Stimulated activated naive CD8-positive, alpha-beta T cell treated with anti-CD3 and anti-CD28 coated beads, Interleukin-15, amount 100 ng/mL, for 72 hours (primary cell): ENCODE data around the gene PHC2.
"Not testable (repeated sequence)": the region's sequence is repeated elsewhere in the genome, so short reads cannot be mapped to it uniquely, and the experiment has no call there.

Experiments used
- ATAC-seq: fragments of 150-1000 bp; cut with Tn5 transposase; 2 replicates; pipeline ENCODE4 v1.10.0; 2021; ENCODE audit warnings: mild to moderate bottlenecking, moderate library complexity
- DNase-seq, 2 donors: peaks; one replicate each; pipeline ENCODE4 v3.0.0; 2021 to 2022
- H3K27ac Mint-ChIP-seq, 2 donors: one replicate each; pipeline ENCODE4 v1.8.0; 2022; ENCODE audit warnings: mild to moderate bottlenecking in 2 of 2, mixed read lengths in 2 of 2, moderate library complexity in 2 of 2
- H3K27me3 Mint-ChIP-seq: one replicate; pipeline ENCODE4 v1.8.0; 2022; ENCODE audit warnings: mixed read lengths
- H3K4me1 Mint-ChIP-seq: one replicate; pipeline ENCODE4 v1.8.0; 2022; ENCODE audit warnings: mild to moderate bottlenecking, mixed read lengths
- H3K4me3 Mint-ChIP-seq, 2 donors: one replicate each; pipeline ENCODE4 v1.8.0; 2022; ENCODE audit warnings: mild to moderate bottlenecking in 2 of 2, mixed read lengths in 2 of 2, moderate library complexity in 1 of 2
- H3K9me3 Mint-ChIP-seq, 2 donors: one replicate each; pipeline ENCODE4 v1.8.0; 2022; ENCODE audit warnings: mixed read lengths in 2 of 2

The PHC2 gene

GRCh38 chr1:33292726-33293340 lies 138.1 kb downstream of the PHC2 start:
- Mint-ChIP-seq H3K27ac (peak overlapping the region in 1 of 2 donors; percentile 68), H3K4me3 (no peak overlapping the region)
- DNase-seq = no peak

GRCh38 chr1:33290615-33291014 lies 140.3 kb downstream of the PHC2 start:
- not testable (repeated sequence) for ATAC-seq, H3K27me3 Mint-ChIP-seq, H3K27ac Mint-ChIP-seq

More at GRCh38 chr1:33292726-33293340, 138.1 kb downstream of the PHC2 start:
- no peak for ATAC-seq
- no peaks in the 10 kb centered on the region for H3K9me3 Mint-ChIP-seq
- H3K27me3 Mint-ChIP-seq = no peaks in the 10 kb centered on the region
- H3K4me1 Mint-ChIP-seq = peaks cover 13% of the 10 kb centered on the region

GRCh38 chr1:33289858-33290154 lies 141.1 kb downstream of the PHC2 start:
- ATAC-seq (no peak), DNase-seq (no peak)
- Mint-ChIP-seq H3K4me1 (peaks cover 8% of the 10 kb centered on the region), H3K27ac (no peak overlapping the region), H3K9me3 (no peaks in the 10 kb centered on the region), H3K4me3 (no peak overlapping the region), H3K27me3 (no peaks in the 10 kb centered on the region)

More at GRCh38 chr1:33290615-33291014, 140.3 kb downstream of the PHC2 start:
- not testable (repeated sequence) for DNase-seq, H3K4me3 Mint-ChIP-seq, H3K9me3 Mint-ChIP-seq
- peaks cover 13% of the 10 kb centered on the region for H3K4me1 Mint-ChIP-seq

- ATAC-seq = no peak
Measured at GRCh38 chr1:33288976-33289857, 141.7 kb downstream of the PHC2 start.

GRCh38 chr1:33287317-33287716 lies 143.6 kb downstream of the PHC2 start:
- Mint-ChIP-seq H3K27ac (no peak overlapping the region), H3K4me1 (peaks cover under 1% of the 10 kb centered on the region), H3K27me3 (no peaks in the 10 kb centered on the region), H3K9me3 (no peaks in the 10 kb centered on the region), H3K4me3 (no peak overlapping the region)
- no peak for ATAC-seq
- DNase-seq = no peak

More at GRCh38 chr1:33288976-33289857, 141.7 kb downstream of the PHC2 start:
- Mint-ChIP-seq H3K9me3 (no peaks in the 10 kb centered on the region), H3K4me1 (peaks cover 8% of the 10 kb centered on the region), H3K27ac (no peak overlapping the region), H3K27me3 (no peaks in the 10 kb centered on the region), H3K4me3 (no peak overlapping the region)
- no peak for DNase-seq

GRCh38 chr1:33286451-33287185 lies 144.3 kb downstream of the PHC2 start:
- DNase-seq = no peak
- no peaks in the 10 kb centered on the region for H3K27me3 Mint-ChIP-seq
- no peak for ATAC-seq
- H3K4me3 Mint-ChIP-seq = no peak overlapping the region
- H3K4me1 Mint-ChIP-seq = no peaks in the 10 kb centered on the region
- no peaks in the 10 kb centered on the region for H3K9me3 Mint-ChIP-seq
- no peak overlapping the region for H3K27ac Mint-ChIP-seq

- H3K4me1 Mint-ChIP-seq = no peaks in the 10 kb centered on the region
Measured at GRCh38 chr1:33284049-33284448, 146.8 kb downstream of the PHC2 start.

GRCh38 chr1:33282791-33283190 lies 148.1 kb downstream of the PHC2 start:
- Mint-ChIP-seq H3K9me3 (no peaks in the 10 kb centered on the region), H3K27ac (no peak overlapping the region), H3K4me1 (no peaks in the 10 kb centered on the region), H3K27me3 (no peaks in the 10 kb centered on the region), H3K4me3 (no peak overlapping the region)
- DNase-seq = no peak
- no peak for ATAC-seq

More at GRCh38 chr1:33284049-33284448, 146.8 kb downstream of the PHC2 start:
- DNase-seq = no peak
- Mint-ChIP-seq H3K27me3 (no peaks in the 10 kb centered on the region), H3K4me3 (no peak overlapping the region), H3K9me3 (no peaks in the 10 kb centered on the region), H3K27ac (no peak overlapping the region)
- ATAC-seq = no peak

GRCh38 chr1:33281554-33282303 lies 149.2 kb downstream of the PHC2 start:
- Mint-ChIP-seq H3K4me3 (no peak overlapping the region), H3K27ac (no peak overlapping the region), H3K27me3 (no peaks in the 10 kb centered on the region), H3K9me3 (no peaks in the 10 kb centered on the region), H3K4me1 (no peaks in the 10 kb centered on the region)
- DNase-seq (no peak), ATAC-seq (no peak)

- Mint-ChIP-seq H3K4me1 (no peaks in the 10 kb centered on the region), H3K4me3 (no peak overlapping the region), H3K27me3 (no peaks in the 10 kb centered on the region), H3K9me3 (no peaks in the 10 kb centered on the region), H3K27ac (no peak overlapping the region)
- DNase-seq (no peak), ATAC-seq (peak; percentile 5)
Measured at GRCh38 chr1:33280091-33280661, 150.7 kb downstream of the PHC2 start.

GRCh38 chr1:33277488-33278084 lies 153.3 kb downstream of the PHC2 start:
- Mint-ChIP-seq H3K9me3 (no peaks in the 10 kb centered on the region), H3K27me3 (no peaks in the 10 kb centered on the region), H3K4me1 (peaks cover 12% of the 10 kb centered on the region), H3K27ac (no peak overlapping the region), H3K4me3 (no peak overlapping the region)
- no peak for ATAC-seq
- no peak for DNase-seq

GRCh38 chr1:33276573-33277298 lies 154.2 kb downstream of the PHC2 start:
- no peak for DNase-seq
- H3K27me3 Mint-ChIP-seq = no peaks in the 10 kb centered on the region
- no peak overlapping the region for H3K27ac Mint-ChIP-seq

GRCh38 chr1:33275706-33276572 lies 155.0 kb downstream of the PHC2 start:
- H3K27ac Mint-ChIP-seq = no peak overlapping the region
- H3K4me1 Mint-ChIP-seq = peaks cover 23% of the 10 kb centered on the region
- no peak for DNase-seq
- H3K9me3 Mint-ChIP-seq = no peaks in the 10 kb centered on the region
- H3K4me3 Mint-ChIP-seq = no peak overlapping the region
- H3K27me3 Mint-ChIP-seq = no peaks in the 10 kb centered on the region
- ATAC-seq = no peak

More at GRCh38 chr1:33276573-33277298, 154.2 kb downstream of the PHC2 start:
- Mint-ChIP-seq H3K4me3 (no peak overlapping the region), H3K9me3 (no peaks in the 10 kb centered on the region), H3K4me1 (peaks cover 21% of the 10 kb centered on the region)
- ATAC-seq = peak; percentile 48
